NCI-H2081 (cell line): ENCODE measurements around the gene ASB16.
A peak's percentile ranks its signal among the peaks of the same experiment; 100 is the strongest.
"Not testable (repeated sequence)": the region's sequence is repeated elsewhere in the genome, so short reads cannot be mapped to it uniquely, and the experiment has no call there.

Source experiments
- DNase-seq, 2 experiments: peaks; one replicate each; lab custom pipeline; 2025; lab: John Stamatoyannopoulos, UW

Gene ASB16, protein sequence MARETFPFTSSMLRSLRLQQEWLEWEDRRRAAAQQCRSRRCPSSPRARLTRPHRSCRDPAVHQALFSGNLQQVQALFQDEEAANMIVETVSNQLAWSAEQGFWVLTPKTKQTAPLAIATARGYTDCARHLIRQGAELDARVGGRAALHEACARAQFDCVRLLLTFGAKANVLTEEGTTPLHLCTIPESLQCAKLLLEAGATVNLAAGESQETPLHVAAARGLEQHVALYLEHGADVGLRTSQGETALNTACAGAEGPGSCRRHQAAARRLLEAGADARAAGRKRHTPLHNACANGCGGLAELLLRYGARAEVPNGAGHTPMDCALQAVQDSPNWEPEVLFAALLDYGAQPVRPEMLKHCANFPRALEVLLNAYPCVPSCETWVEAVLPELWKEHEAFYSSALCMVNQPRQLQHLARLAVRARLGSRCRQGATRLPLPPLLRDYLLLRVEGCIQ

DNA sequence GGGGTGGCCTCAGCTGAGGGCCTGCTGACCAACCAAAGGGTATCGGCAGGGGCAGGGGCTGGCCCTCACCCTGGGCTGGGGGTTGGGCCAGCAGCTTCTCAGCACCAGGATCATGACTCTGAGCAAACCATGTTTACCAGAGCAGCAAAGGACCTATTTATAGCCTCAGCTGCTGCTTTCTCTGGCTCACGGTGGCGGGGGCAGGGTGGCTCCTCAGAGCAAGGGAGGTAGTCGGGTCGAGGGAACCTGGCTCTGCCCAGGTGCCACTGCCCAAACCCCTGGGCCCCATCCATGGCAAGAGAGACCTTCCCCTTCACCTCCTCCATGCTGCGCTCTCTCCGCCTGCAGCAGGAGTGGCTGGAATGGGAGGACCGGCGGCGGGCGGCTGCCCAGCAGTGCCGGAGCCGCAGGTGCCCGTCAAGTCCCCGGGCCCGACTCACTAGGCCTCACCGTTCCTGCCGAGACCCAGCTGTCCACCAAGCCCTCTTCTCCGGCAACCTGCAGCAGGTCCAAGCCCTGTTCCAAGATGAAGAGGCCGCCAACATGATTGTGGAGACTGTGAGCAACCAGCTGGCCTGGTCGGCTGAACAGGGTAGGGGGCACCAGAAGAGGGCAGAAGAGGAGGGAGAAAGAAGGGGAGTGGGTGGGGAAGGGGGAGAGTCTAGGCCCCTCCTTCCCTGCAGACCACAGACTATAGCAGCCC is at the start of gene ASB16:
TSS of gene ASB16 (plus strand) at position 206 of the 703 bp plus-strand sequence. CDS start at position 292, 86 bp downstream.
- DNase-seq = peak in 1 of 2 experiments; percentile 55

DNA sequence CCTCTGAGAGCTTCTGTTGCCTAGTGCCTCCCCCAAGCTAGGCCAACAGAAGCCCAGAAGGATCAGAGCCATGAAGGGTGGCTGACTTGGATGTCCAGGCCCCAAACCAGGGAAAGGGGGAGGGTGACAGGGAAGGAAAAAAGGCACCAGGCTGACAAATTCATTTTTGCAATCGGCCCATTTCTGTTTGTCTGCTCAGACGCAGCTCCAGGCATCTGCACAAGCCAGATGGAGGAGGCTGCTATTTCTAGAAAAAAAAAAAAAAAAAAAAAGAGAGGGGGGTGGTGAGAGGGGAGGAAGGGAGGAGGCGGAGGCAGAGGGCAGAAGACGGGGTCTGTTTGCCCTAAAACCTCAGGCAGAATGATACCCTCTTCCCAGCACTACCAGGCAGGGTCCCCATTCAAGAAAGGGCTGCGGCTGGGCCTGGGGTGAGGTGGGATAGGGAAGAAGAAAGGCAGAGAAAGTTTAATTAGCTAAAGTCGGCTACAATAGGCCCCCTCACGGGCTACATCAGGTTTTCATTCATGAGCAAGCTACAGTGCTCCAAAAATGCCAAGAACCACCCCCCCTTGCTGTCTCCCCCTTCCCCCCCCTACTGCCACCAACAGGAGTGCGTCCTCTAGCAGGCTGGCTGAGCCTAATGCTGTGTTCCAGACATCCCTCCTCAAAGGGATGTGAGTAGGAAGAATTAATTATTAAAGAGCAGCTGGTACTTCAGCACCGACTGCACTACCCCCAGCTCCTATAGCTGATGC is 49.5 kb upstream of the ASB16 start:
- DNase-seq = no peak

DNA sequence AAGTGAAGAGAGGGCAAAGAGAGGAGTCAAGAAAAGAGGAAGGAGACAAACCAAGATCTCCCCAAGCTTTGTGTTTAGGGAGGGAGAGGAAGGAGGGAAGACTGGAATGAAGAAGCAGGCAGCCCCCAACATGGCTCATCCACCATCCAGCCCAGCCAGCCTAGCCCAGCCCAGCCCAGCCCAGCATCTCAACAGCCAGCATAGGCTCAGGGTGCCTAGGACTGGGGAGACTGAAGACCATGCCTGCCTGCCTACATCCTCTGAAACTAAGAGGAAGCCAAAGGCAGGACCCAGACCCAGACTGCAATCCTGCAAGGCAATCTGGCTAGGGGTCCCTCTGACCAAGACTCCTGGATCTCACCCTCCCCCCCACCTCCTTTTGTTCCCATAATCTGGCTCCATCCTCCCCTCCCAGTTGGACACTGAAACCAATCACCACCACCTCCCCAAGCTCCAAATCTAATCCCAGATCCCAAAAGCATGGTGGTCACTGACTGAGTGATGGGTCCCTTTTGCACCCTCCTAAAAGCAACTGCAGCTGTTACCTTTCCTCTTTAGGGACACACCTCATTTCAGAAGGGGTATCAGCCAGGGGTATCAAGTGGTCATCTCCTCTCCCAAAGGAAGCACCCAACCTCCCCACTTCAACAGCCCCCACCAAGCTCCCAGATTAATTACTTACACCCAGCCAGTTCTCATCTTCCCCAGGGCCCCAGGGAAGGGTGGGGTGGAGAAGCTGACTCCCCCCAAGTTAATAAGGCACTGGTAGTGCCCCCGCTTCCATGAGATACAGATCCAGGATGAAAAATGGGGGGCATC is 48.3 kb upstream of the ASB16 start:
- no peak for DNase-seq

DNA sequence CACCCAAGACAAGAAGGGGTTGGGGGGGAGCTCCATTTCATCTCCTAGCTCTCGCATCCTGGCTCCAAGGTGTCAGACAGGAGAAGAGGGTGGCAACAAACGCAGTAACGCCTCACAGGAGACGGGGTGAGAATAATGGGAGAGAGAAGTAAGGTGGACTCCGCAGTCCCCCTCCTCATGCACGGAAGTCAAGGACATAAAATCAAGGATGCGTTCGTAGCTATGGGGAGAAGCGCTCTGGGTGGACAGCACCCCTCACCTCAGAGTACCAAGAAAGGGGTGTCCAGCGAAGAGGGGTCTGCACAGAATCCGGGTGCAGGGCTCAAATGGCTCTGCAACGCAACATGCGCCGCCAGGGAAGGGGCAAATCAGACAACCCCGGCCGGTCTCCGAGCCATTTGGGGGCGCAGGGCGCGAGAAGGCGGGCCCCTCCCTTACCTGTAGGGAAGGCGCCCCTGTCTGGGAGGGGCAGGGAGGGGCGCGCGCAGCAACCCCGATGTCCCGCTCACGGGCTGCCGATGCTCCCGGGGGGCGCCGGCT is 47.6 kb upstream of the ASB16 start:
- DNase-seq = no peak

DNA sequence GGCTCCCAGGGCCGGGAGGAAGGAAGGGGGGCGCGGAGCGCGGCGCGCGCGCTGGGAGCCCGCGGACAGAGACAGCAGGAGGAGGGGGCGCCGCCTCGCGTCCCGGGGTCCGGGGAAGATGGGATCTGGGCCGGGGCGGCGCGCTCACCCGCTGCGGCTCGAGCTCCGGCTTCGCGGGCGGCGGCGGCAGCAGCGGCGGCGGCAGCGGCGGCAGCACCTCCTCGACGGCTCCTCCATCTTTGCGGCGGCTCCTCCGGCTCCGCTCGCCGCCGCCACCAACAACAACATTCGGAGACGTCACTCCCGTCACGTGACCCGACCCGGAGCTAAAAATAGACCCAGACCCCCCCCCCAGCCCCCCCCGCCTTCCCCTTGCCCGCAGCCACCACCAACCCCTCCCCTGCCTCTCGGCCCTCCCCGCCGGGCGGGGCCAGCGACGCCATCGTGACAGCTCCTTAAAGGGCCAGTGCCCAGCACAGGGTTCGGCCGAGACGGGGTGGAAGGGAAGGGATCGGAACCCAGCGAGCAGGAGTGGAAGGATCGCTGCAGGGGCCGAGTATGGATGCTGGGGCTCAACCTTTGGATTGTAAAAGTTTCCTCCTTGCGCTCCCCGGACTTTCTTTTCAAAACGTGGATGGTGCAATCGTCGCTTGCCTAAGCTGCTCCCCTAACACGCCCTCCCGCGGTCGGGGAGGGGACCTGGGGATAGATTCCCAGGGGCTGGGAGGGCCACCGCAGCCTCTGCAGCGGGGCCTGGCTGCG is 47.0 kb upstream of the ASB16 start, which contains the start of gene HDAC5:
TSS of gene HDAC5 (minus strand) at position 286 of the 762 bp plus-strand sequence. CDS start 6,126 bp downstream, outside the sequence.
- DNase-seq = peak; percentile 95 to 96

DNA sequence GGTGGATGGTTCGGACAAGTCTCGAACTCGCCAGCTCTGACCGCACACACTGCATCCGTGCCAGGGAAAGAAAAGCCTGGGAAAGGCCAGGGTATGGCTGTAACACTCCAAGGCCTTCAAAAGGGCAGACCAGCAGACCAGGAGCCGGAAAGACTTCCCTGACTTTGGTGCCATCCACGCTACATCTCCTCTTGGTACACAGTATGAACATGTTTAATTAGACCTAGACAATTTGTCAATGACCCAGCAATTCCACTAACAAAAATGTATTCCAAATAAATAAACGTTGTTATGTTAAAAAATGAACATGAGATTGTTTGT is 46.4 kb upstream of the ASB16 start:
- DNase-seq = no peak

DNA sequence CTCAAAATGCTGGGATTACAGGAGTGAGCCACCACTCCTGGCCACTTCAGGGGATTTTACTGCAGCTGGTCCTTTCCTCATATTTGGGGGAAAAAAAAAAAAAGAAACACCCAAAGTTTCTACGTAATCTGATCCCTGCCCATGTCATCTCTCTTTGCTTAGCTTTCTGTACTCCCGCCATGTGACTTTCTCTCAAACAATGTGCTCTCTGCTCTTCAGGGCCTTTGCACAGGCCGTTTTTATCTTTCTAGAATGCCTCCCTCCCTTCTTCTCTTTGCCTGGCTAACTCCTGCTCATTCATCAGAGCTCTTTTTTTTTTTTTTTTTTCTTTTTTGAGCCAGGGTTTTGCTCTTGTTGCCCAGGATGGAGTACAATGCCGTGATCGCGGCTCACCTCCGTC is 42.1 kb upstream of the ASB16 start:
- no peak for DNase-seq

DNA sequence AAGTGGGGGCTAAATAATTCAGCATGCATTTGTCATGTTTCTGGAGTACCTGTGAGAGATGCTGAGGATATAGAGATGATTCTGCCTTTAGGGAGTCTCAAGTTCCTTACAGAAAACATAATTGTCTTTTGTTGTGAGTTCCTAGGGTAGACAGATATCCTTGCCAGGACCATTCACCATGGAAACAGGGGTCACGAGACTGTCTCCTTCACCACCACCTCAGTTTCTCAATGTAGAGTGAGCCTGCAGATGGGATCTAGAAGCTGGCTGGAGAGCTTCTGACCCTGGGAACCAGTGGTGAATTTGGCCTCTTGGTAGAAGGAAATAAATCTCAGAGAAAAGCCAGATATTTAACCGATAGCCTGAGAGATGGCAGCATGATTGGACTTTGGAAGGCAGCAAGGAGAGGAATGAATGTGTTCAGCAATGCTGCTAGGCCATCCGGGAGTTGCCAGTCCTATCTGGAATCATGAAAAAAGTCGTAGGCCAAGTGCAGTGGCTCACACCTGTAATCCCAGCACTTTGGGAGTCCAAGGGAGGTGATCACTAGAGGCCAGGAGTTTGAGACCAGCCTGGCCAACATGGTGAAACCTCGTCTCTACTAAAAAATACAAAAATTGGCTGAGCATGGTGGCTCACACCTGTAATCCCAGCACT is 39.7 kb upstream of the ASB16 start:
- no peak for DNase-seq

DNA sequence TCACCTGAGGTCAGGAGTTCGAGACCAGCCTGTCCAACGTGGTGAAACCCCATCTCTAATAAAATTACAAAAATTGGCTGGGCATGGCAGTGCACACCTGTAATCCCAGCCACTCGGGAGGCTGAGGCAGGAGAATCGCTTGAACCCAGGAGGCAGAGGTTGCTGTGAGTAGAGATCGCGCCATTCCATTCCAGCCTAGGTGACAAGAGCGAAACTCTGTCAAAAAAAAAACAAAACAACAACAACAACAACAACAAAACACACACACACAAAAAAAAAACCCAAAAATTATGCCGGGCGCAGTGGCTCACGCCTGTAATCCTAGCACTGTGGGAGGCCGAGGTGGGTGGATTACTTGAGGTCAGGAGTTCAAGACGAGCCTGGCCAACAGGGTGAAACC is 39.1 kb upstream of the ASB16 start:
- not testable (repeated sequence) for DNase-seq

DNA sequence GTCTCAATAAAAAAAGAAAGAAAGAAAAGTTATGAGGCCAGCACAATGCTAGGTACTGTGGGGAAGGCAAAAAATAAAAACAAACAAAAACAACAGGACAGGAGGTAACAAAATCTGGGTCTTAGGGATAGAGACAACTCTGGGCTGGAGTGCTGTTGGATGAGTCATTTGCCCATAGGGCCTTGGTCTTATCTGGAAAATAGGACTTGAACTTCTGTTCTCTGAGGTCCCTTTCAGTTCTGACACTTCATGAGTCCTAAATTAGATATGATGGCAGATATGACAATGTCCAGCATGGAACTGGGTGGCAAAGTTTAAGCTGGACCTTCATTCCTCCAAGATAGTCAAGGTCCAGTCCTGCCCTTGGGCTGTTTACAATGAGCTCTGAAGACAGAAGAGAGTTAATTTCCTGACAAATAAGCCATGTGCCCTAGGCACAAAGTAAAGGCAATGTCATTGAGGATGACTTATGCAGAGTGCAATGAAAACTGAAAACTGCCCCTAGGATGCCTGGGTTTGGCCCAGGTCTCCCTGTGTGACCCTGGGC is 38.2 kb upstream of the ASB16 start:
- no peak for DNase-seq

DNA sequence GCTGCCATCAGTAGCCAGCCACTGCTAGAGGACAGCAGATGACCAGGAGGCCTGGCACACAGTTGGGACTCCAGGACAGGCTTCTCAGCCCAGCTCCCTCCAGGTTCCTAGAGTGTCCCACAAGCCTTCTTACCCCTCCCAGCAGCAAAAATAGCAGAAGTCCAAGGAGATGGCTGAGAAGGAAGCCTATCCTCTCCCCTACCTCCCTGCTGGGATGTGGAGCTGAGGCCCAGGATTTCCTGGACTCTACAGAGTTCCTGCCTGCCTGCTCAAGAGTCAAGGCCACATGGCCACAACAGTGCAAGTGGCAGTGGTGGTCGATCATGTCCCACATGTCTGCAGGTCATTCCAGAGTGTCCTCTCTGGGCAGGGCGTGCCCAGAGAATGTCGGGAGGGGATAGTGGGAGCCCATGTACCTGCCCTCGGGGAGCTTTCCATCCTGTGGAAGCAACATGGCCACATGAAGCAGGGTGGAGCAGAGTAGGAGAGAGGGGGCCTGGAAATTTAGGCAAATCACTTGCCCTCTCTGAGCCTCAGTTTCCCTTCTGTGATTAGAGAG is 36.5 kb upstream of the ASB16 start:
- DNase-seq = no peak

DNA sequence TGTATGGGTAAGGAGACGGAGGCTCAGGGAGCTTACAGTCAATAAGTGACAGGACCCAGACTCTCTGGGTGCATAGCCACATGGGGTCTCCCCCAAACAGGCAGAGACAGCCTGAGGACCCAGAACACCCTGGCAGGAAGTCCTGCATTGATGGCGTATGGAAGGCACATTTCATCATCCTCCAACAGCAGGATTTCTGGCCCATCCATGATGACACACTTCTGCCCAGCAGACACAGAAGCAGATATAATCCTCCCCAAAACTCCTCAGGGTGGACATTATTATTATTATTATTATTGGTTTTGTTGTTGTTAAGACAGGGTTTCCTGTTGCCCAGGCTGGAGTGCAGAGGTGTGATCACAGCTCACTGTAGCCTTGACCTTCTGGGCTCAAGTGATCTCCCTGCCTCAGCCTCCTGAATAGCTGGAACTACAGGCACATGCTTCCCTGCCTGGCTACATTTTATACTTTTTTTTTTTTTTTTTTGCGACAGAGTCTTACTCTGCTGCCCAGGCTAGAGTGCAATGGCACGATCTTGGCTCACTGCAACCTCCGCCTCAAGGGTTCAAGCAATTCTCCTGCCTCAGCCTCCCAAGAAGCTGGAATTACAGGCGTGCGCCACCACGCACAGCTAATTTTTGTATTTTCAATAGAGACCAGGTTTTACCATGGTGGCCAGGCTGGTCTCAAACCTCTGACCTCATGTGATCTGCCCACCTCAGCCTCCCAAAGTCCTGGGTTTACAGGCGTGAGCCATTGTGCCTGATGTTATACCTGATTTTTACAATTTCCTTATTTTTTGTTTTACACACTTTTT is 35.5 kb upstream of the ASB16 start:
- no peak for DNase-seq

DNA sequence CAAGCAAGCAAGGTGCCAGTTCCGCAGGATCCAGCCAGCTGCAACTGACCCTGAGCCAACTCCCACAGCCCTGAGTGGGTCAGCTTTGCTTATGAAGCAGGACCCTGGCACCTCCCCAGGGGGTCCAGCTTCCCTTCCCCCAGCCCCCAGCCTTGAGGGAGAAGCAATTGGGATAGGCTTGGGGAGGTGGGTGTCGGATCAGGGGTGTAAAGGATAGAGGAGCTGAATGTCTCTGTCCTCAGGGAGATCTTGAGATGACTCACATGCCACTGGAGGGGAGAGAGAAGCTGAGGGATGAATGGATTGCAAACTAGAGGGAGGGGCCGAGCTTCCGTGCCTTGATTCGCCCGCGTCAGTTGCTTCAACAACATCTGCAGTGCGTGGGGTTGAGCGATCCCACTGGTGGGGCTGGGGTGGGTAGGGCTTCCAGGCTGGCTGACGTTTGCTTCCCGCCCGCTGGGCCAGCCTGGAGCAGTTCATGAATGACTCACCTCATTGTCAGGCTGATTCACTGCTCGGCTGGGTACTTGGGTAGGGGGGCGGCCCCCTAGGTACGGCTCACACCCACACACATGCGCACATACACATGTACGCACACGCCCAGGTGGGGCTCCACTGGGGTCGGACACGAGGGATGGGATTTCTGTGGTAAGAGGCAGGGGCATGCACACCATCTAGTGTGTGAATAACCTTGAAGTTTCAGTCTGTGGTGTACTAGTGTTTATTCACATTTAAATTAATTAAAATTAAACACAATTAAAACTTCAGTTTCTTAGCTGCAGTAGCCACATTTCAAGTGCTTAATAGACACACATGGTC is 32.4 kb upstream of the ASB16 start:
- DNase-seq = peak; percentile 82 to 88

DNA sequence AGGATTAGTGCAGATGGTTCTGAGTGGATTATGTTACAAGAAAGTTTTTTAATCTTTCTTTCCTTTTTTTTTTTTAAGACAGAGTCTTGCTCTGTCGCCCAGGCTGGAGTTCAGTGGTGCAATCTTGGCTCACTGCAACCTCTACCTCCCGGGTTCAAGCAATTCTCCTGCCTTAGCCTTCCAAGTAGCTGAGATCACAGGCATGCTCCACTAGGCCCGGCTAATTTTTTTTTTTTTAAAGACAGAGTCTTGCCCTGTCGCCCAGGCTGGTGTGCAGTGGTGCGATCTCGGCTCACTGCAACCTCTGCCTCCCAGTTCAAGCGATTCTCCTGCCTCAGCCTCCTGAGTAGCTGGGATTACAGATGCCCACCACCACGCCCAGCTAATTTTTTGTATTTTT is 26.6 kb upstream of the ASB16 start:
- DNase-seq = not testable (repeated sequence)

DNA sequence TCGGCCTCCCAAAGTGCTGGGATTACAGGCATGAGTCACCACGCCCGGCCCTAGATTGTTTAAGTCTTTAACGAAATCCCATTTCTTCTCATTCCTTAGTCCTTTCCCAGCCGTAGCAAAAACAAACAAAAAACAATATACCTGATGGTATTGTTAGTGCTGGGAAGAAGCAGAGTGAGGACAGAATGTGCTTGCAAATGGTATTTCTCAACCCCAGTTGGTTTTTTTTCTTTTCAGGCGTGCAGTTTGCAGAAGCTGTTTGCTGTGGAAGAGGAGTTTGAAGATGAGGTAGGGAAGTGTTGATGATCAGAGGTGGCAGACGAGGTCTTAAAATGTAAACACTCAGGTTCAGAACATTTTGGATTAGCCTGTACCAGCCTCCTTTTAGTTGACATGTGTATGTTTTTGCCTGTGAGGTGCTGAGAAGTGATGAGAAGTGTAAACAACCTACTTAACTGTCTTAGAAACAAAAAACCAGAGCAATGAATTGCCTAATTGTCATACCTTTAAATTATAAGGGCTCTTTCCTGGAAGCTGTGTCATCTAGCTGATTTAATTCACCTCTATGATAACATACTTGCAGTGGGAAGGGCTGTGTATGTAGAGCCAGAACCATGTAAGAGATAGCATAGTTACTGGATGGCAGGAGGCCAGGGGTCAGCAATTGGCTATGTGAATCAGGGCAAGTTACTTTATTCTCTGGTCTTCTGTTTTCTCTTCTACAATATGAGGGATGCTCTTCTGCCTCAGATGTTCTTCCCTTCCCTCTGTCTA is 25.4 kb upstream of the ASB16 start:
- no peak for DNase-seq

DNA sequence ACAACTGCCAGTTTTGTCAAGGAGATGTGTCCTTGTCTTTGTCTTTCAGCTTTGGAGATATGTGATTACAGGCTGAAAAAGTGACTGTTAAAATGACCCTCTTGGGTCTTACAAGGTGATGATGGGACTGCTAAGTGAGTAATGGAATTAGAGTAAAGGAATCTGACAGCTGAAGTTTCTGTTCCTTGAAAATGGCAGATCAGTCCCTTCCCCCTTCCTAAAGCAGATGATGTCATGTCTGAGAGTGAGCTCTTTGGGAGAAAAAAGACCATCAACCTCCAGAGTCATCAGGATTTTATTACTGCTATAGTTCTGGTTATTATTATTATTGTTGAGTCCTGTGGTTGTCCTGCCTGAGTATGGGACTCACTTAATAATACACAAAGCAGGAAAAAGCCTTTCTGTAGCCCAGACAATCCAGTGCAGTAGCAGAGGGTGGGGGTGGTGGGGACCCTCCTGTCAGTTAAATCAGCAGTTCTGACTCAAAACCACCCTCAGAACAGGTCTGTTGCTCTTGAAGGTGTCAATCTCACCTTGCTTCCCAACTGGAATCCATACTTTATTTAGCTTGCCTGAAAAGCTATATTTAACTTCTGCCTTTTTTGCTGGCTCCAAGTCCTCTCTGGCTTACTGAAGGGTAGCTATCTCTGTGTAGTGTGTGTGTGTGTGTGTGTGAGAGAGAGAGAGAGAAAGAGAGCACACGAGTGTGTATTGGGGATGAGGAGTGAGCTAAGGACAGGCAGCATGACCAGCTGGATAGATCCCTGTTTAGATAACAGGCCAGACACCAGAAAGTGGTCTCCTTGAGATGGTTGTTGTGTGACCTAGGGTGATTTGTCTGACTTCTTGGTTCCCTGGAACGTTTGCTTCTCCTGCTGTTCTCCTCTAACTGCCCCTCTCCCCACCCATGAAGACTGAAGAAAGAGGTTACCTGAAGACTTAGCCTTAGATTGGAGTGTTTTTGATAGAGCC is 23.8 kb upstream of the ASB16 start:
- no peak for DNase-seq
